ENCODE results near the gene HS3ST3A1.

GRCh38 chr17:13558588-13558987, 43.1 kb downstream of the HS3ST3A1 start:
- TF ChIP-seq POLR2AphosphoS5 (IDR thresholded peaks at IDR 0.05) (no peak), EP300 (IDR thresholded peaks at IDR 0.05) (no peak)
- TF ChIP-seq, protein P1, sequence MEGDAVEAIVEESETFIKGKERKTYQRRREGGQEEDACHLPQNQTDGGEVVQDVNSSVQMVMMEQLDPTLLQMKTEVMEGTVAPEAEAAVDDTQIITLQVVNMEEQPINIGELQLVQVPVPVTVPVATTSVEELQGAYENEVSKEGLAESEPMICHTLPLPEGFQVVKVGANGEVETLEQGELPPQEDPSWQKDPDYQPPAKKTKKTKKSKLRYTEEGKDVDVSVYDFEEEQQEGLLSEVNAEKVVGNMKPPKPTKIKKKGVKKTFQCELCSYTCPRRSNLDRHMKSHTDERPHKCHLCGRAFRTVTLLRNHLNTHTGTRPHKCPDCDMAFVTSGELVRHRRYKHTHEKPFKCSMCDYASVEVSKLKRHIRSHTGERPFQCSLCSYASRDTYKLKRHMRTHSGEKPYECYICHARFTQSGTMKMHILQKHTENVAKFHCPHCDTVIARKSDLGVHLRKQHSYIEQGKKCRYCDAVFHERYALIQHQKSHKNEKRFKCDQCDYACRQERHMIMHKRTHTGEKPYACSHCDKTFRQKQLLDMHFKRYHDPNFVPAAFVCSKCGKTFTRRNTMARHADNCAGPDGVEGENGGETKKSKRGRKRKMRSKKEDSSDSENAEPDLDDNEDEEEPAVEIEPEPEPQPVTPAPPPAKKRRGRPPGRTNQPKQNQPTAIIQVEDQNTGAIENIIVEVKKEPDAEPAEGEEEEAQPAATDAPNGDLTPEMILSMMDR (IDR thresholded peaks at IDR 0.05): no peak

Measured in sigmoid colon (tissue), 4 donors.